IPS DF 4.7 (cell line): ENCODE data around the gene SLC9C2.
"Not testable (repeated sequence)": the region's sequence is repeated elsewhere in the genome, so short reads cannot be mapped to it uniquely, and the experiment has no call there.

ENCODE experiments used
- DNase-seq: peaks from one replicate; pipeline ENCODE4 v3.0.0-alpha.2; 2013; ENCODE audit warnings: low spot score; ENCODE audit errors: extremely low read depth

Gene SLC9C2

GRCh38 chr1:173603056-173603591 is at the start of gene SLC9C2:
Gene SLC9C2 (minus strand): TSS chr1:173603072. CDS start chr1:173601776, 1,296 bp downstream.
- no peak for DNase-seq

GRCh38 chr1:173648880-173649605 is 46.2 kb upstream of the SLC9C2 start:
- no peak for DNase-seq

GRCh38 chr1:173646656-173647055 is 43.8 kb upstream of the SLC9C2 start:
- no peak for DNase-seq

- DNase-seq: not testable (repeated sequence)
Measured at GRCh38 chr1:173642450-173643139, 39.7 kb upstream of the SLC9C2 start.

GRCh38 chr1:173639102-173639501 is 36.2 kb upstream of the SLC9C2 start:
- no peak for DNase-seq

- no peak for DNase-seq
Measured at GRCh38 chr1:173638043-173639021, 35.5 kb upstream of the SLC9C2 start.

- not testable (repeated sequence) for DNase-seq
Measured at GRCh38 chr1:173637236-173638042, 34.6 kb upstream of the SLC9C2 start.

- DNase-seq: no peak
Measured at GRCh38 chr1:173635116-173635515, 32.2 kb upstream of the SLC9C2 start, which contains the start of gene TEX50. Gene TEX50 (plus strand): TSS chr1:173635338. CDS start chr1:173635522, 184 bp downstream.

GRCh38 chr1:173628888-173629287 is 26.0 kb upstream of the SLC9C2 start:
- DNase-seq: no peak

GRCh38 chr1:173627269-173627668 is 24.4 kb upstream of the SLC9C2 start:
- no peak for DNase-seq

- DNase-seq: no peak
Measured at GRCh38 chr1:173616859-173617258, 14.0 kb upstream of the SLC9C2 start.

- not testable (repeated sequence) for DNase-seq
Measured at GRCh38 chr1:173613086-173613485, 10.2 kb upstream of the SLC9C2 start.

- no peak for DNase-seq
Measured at GRCh38 chr1:173608503-173609216, 5.8 kb upstream of the SLC9C2 start.

GRCh38 chr1:173601588-173601987 is 1.3 kb downstream of the SLC9C2 start:
- DNase-seq: no peak

- DNase-seq: no peak
Measured at GRCh38 chr1:173596097-173596825, 6.6 kb downstream of the SLC9C2 start.

- DNase-seq: not testable (repeated sequence)
Measured at GRCh38 chr1:173591138-173591537, 11.7 kb downstream of the SLC9C2 start.

GRCh38 chr1:173590557-173590956 is 12.3 kb downstream of the SLC9C2 start:
- no peak for DNase-seq

- no peak for DNase-seq
Measured at GRCh38 chr1:173581383-173582079, 21.3 kb downstream of the SLC9C2 start.
